ENCODE measurements around the gene PMFBP1.

The PMFBP1 gene

GRCh38 chr16:72210072-72210471 lies 38.1 kb upstream of the PMFBP1 start:
- Histone ChIP-seq H3K14ac (ENCODE audit: low read length) (no peak overlapping the region), H2AFZ (ENCODE audit: insufficient read depth, low read length, poor library complexity) (no peak overlapping the region), H2BK120ac (ENCODE audit: insufficient read depth, low read length, poor library complexity) (no peak overlapping the region), H3K4me1 (ENCODE audit: control insufficient read depth in 1 of 2, insufficient read depth in 2 of 2, low read length in 2 of 2) (no peaks in the 10 kb centered on the region), H3K23ac (ENCODE audit: low read length) (no peak overlapping the region), H4K12ac (ENCODE audit: low read depth, low read length) (no peak overlapping the region), H3K79me1 (ENCODE audit: low read length) (no peaks in the 10 kb centered on the region), H2BK5ac (ENCODE audit: low read depth, low read length, poor library complexity) (no peak overlapping the region), H3K36me3 (ENCODE audit: control insufficient read depth in 1 of 2, insufficient read depth in 2 of 2, low read length in 2 of 2) (no peaks in the 10 kb centered on the region), H3K9me3 (ENCODE audit: insufficient read depth, low read depth, low read length) (no peaks in the 10 kb centered on the region), H3K79me2 (ENCODE audit: control insufficient read depth, insufficient read depth, low read length, poor library complexity) (no peaks in the 10 kb centered on the region), H4K8ac (ENCODE audit: low read depth, low read length) (no peak overlapping the region), H3K27ac (ENCODE audit: low read depth, low read length) (no peak overlapping the region), H3K4me3 (ENCODE audit: low read depth, low read length) (no peak overlapping the region), H3K27me3 (ENCODE audit: insufficient read depth, low read length) (no peaks in the 10 kb centered on the region), H3K9ac (ENCODE audit: low read length) (no peak overlapping the region), H3K4me2 (ENCODE audit: low read length) (no peak overlapping the region), H2AK5ac (ENCODE audit: low read length) (no peak overlapping the region), H3K4ac (ENCODE audit: low read depth, low read length) (no peak overlapping the region), H3K18ac (ENCODE audit: low read length) (no peak overlapping the region), H2BK12ac (ENCODE audit: low read length) (no peak overlapping the region), H4K91ac (ENCODE audit: low read depth, low read length) (no peak overlapping the region)
- WGBS (ENCODE audit: extremely low coverage, insufficient coverage, insufficient read length) = no CpG with 5 or more reads among the region's 3 CpGs
- DNase-seq = no peak

GRCh38 chr16:72206299-72206698 lies 34.3 kb upstream of the PMFBP1 start:
- no peak overlapping the region for H3K4ac ChIP-seq (ENCODE audit: low read depth, low read length)
- H2BK120ac ChIP-seq (ENCODE audit: insufficient read depth, low read length, poor library complexity) = no peak overlapping the region
- H2BK12ac ChIP-seq (ENCODE audit: low read length) = no peak overlapping the region
- no CpG with 5 or more reads among the region's 3 CpGs for WGBS (ENCODE audit: extremely low coverage, insufficient coverage, insufficient read length)
- no peaks in the 10 kb centered on the region for H3K27me3 ChIP-seq (ENCODE audit: insufficient read depth, low read length)
- no peak for DNase-seq
- H4K8ac ChIP-seq (ENCODE audit: low read depth, low read length) = no peak overlapping the region
- H3K9ac ChIP-seq (ENCODE audit: low read length) = no peak overlapping the region
- no peaks in the 10 kb centered on the region for H3K36me3 ChIP-seq (ENCODE audit: control insufficient read depth in 1 of 2, insufficient read depth in 2 of 2, low read length in 2 of 2)
- no peak overlapping the region for H4K12ac ChIP-seq (ENCODE audit: low read depth, low read length)
- H3K79me1 ChIP-seq (ENCODE audit: low read length) = no peaks in the 10 kb centered on the region
- H3K27ac ChIP-seq (ENCODE audit: low read depth, low read length) = no peak overlapping the region
- H3K4me2 ChIP-seq (ENCODE audit: low read length) = no peak overlapping the region
- no peak overlapping the region for H4K91ac ChIP-seq (ENCODE audit: low read depth, low read length)
- H3K4me3 ChIP-seq (ENCODE audit: low read depth, low read length) = no peak overlapping the region
- no peak overlapping the region for H3K23ac ChIP-seq (ENCODE audit: low read length)
- no peak overlapping the region for H3K14ac ChIP-seq (ENCODE audit: low read length)
- H3K79me2 ChIP-seq (ENCODE audit: control insufficient read depth, insufficient read depth, low read length, poor library complexity) = no peaks in the 10 kb centered on the region
- H2BK5ac ChIP-seq (ENCODE audit: low read depth, low read length, poor library complexity) = no peak overlapping the region
- no peak overlapping the region for H2AFZ ChIP-seq (ENCODE audit: insufficient read depth, low read length, poor library complexity)
- no peak overlapping the region for H2AK5ac ChIP-seq (ENCODE audit: low read length)
- H3K4me1 ChIP-seq (ENCODE audit: control insufficient read depth in 1 of 2, insufficient read depth in 2 of 2, low read length in 2 of 2) = peaks cover 0 to 3% of the 10 kb centered on the region in 2 experiments
- no peak overlapping the region for H3K18ac ChIP-seq (ENCODE audit: low read length)
- no peaks in the 10 kb centered on the region for H3K9me3 ChIP-seq (ENCODE audit: insufficient read depth, low read depth, low read length)

- Histone ChIP-seq H3K4me1 (ENCODE audit: control insufficient read depth in 1 of 2, insufficient read depth in 2 of 2, low read length in 2 of 2) (peaks cover 0 to 3% of the 10 kb centered on the region in 2 experiments), H3K18ac (ENCODE audit: low read length) (no peak overlapping the region), H3K79me1 (ENCODE audit: low read length) (no peaks in the 10 kb centered on the region), H3K4me3 (ENCODE audit: low read depth, low read length) (no peak overlapping the region), H3K23ac (ENCODE audit: low read length) (no peak overlapping the region), H2BK12ac (ENCODE audit: low read length) (no peak overlapping the region), H2AK5ac (ENCODE audit: low read length) (no peak overlapping the region), H3K27me3 (ENCODE audit: insufficient read depth, low read length) (no peaks in the 10 kb centered on the region), H3K27ac (ENCODE audit: low read depth, low read length) (no peak overlapping the region), H2BK5ac (ENCODE audit: low read depth, low read length, poor library complexity) (no peak overlapping the region), H3K9me3 (ENCODE audit: insufficient read depth, low read depth, low read length) (peaks cover 2% of the 10 kb centered on the region), H4K91ac (ENCODE audit: low read depth, low read length) (no peak overlapping the region), H3K79me2 (ENCODE audit: control insufficient read depth, insufficient read depth, low read length, poor library complexity) (no peaks in the 10 kb centered on the region), H2AFZ (ENCODE audit: insufficient read depth, low read length, poor library complexity) (no peak overlapping the region), H3K4ac (ENCODE audit: low read depth, low read length) (no peak overlapping the region), H2BK120ac (ENCODE audit: insufficient read depth, low read length, poor library complexity) (no peak overlapping the region), H3K36me3 (ENCODE audit: control insufficient read depth in 1 of 2, insufficient read depth in 2 of 2, low read length in 2 of 2) (no peaks in the 10 kb centered on the region), H3K9ac (ENCODE audit: low read length) (no peak overlapping the region), H4K8ac (ENCODE audit: low read depth, low read length) (no peak overlapping the region), H4K12ac (ENCODE audit: low read depth, low read length) (no peak overlapping the region), H3K4me2 (ENCODE audit: low read length) (no peak overlapping the region), H3K14ac (ENCODE audit: low read length) (no peak overlapping the region)
- DNase-seq = peak in 1 of 2 donors; percentile 38
- no CpG with 5 or more reads among the region's 6 CpGs for WGBS (ENCODE audit: extremely low coverage, insufficient coverage, insufficient read length)
Measured at GRCh38 chr16:72203401-72203800, 31.4 kb upstream of the PMFBP1 start.

- no CpG with 5 or more reads among the region's 2 CpGs for WGBS (ENCODE audit: extremely low coverage, insufficient coverage, insufficient read length)
- H2BK12ac ChIP-seq (ENCODE audit: low read length) = no peak overlapping the region
- no peak overlapping the region for H3K14ac ChIP-seq (ENCODE audit: low read length)
- H3K23ac ChIP-seq (ENCODE audit: low read length) = no peak overlapping the region
- H3K4me3 ChIP-seq (ENCODE audit: low read depth, low read length) = no peak overlapping the region
- no peak overlapping the region for H2BK5ac ChIP-seq (ENCODE audit: low read depth, low read length, poor library complexity)
- H4K12ac ChIP-seq (ENCODE audit: low read depth, low read length) = no peak overlapping the region
- no peak overlapping the region for H2AK5ac ChIP-seq (ENCODE audit: low read length)
- H3K27me3 ChIP-seq (ENCODE audit: insufficient read depth, low read length) = no peaks in the 10 kb centered on the region
- no peak overlapping the region for H2BK120ac ChIP-seq (ENCODE audit: insufficient read depth, low read length, poor library complexity)
- no peaks in the 10 kb centered on the region for H3K79me2 ChIP-seq (ENCODE audit: control insufficient read depth, insufficient read depth, low read length, poor library complexity)
- DNase-seq = no peak
- H3K9me3 ChIP-seq (ENCODE audit: insufficient read depth, low read depth, low read length) = peaks cover 2% of the 10 kb centered on the region
- no peak overlapping the region for H3K18ac ChIP-seq (ENCODE audit: low read length)
- H4K91ac ChIP-seq (ENCODE audit: low read depth, low read length) = no peak overlapping the region
- H3K9ac ChIP-seq (ENCODE audit: low read length) = no peak overlapping the region
- H4K8ac ChIP-seq (ENCODE audit: low read depth, low read length) = no peak overlapping the region
- no peak overlapping the region for H3K27ac ChIP-seq (ENCODE audit: low read depth, low read length)
- no peaks in the 10 kb centered on the region for H3K36me3 ChIP-seq (ENCODE audit: control insufficient read depth in 1 of 2, insufficient read depth in 2 of 2, low read length in 2 of 2)
- H3K4ac ChIP-seq (ENCODE audit: low read depth, low read length) = no peak overlapping the region
- no peaks in the 10 kb centered on the region for H3K79me1 ChIP-seq (ENCODE audit: low read length)
- peaks cover 0 to 3% of the 10 kb centered on the region in 2 experiments for H3K4me1 ChIP-seq (ENCODE audit: control insufficient read depth in 1 of 2, insufficient read depth in 2 of 2, low read length in 2 of 2)
- no peak overlapping the region for H3K4me2 ChIP-seq (ENCODE audit: low read length)
- H2AFZ ChIP-seq (ENCODE audit: insufficient read depth, low read length, poor library complexity) = no peak overlapping the region
Measured at GRCh38 chr16:72202014-72202413, 30.1 kb upstream of the PMFBP1 start.
